Neutrophil (primary cell): Measurements from ENCODE around the gene SLC25A18.

Source experiments
- H3K27ac ChIP-seq: fragments of 200-600 bp; sonication (generic); 2 replicates; pipeline ENCODE4 v1.5.1; 2016; ENCODE audit warnings: mild to moderate bottlenecking, moderate library complexity
- H3K27me3 ChIP-seq: fragments of 200-600 bp; sonication (generic); 2 replicates; pipeline ENCODE4 v1.6.0; 2016; ENCODE audit warnings: mild to moderate bottlenecking
- H3K36me3 ChIP-seq: fragments of 200-600 bp; sonication (generic); 2 replicates; pipeline ENCODE4 v1.5.1; 2017
- H3K4me1 ChIP-seq, 2 experiments: fragments of 200-600 bp in 1 of 2; sonication (generic) in 1 of 2; 1 replicate in 1 of 2; 2 replicates in 1 of 2; pipeline versions ENCODE4 v1.5.1 to v1.6.1; 2013 to 2016; ENCODE audit warnings: low read depth in 1 of 2, low read length in 1 of 2, mild to moderate bottlenecking in 1 of 2, moderate library complexity in 1 of 2; ENCODE audit not compliant: control insufficient read depth in 1 of 2, insufficient read depth in 1 of 2
- H3K4me3 ChIP-seq, 2 experiments: fragments of 200-600 bp in 1 of 2; sonication (generic) in 1 of 2; 1 replicate in 1 of 2; 2 replicates in 1 of 2; pipeline ENCODE4 v1.5.1; 2013 to 2016; ENCODE audit warnings: low read depth in 1 of 2, low read length in 1 of 2, mild to moderate bottlenecking in 1 of 2, moderate library complexity in 1 of 2
- H3K9me3 ChIP-seq: fragments of 200-600 bp; sonication (generic); 2 replicates; pipeline ENCODE4 v1.5.1; 2016
- TF ChIP-seq, protein P1 (sequence below): fragments of 200-600 bp; sonication (generic); IDR thresholded peaks from 2 replicates; pipeline ENCODE4 v1.5.1; 2016; ENCODE audit warnings: antibody characterized with exemption

The SLC25A18 gene

GRCh38 chr22:17592201-17592600 is 28.9 kb downstream of the SLC25A18 start:
- Histone ChIP-seq H3K36me3 (peaks cover 81% of the 10 kb centered on the region), H3K4me3 (no peak overlapping the region), H3K4me1 (no peaks in the 10 kb centered on the region), H3K27me3 (no peaks in the 10 kb centered on the region), H3K9me3 (no peaks in the 10 kb centered on the region), H3K27ac (no peak overlapping the region)
- TF ChIP-seq, protein P1, sequence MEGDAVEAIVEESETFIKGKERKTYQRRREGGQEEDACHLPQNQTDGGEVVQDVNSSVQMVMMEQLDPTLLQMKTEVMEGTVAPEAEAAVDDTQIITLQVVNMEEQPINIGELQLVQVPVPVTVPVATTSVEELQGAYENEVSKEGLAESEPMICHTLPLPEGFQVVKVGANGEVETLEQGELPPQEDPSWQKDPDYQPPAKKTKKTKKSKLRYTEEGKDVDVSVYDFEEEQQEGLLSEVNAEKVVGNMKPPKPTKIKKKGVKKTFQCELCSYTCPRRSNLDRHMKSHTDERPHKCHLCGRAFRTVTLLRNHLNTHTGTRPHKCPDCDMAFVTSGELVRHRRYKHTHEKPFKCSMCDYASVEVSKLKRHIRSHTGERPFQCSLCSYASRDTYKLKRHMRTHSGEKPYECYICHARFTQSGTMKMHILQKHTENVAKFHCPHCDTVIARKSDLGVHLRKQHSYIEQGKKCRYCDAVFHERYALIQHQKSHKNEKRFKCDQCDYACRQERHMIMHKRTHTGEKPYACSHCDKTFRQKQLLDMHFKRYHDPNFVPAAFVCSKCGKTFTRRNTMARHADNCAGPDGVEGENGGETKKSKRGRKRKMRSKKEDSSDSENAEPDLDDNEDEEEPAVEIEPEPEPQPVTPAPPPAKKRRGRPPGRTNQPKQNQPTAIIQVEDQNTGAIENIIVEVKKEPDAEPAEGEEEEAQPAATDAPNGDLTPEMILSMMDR = no peak

DNA sequence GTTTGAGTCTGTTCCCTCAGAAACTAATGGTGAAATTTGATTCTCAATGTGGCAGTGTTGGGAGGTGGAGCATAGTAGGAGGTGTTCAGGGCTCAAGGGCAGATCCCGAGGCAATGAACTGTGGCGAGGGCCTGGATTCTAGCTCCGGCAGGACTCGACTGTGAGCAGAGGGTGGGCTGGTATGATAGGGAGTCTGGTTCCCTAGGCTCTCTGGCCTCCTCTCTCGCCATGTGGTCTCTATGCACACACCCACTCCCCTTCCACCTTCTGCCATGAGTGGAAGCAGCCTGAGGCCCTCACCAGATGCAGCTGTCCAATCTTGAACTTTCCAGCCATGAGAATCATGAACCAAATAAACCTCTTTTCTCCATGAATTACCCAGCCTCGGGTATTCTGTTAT is 32.9 kb downstream of the SLC25A18 start:
- Histone ChIP-seq H3K4me1 (no peaks in the 10 kb centered on the region), H3K4me3 (no peak overlapping the region), H3K9me3 (no peaks in the 10 kb centered on the region), H3K27ac (no peak overlapping the region), H3K36me3 (peaks cover 100% of the 10 kb centered on the region), H3K27me3 (no peaks in the 10 kb centered on the region)
- TF ChIP-seq, protein P1 = no peak

DNA sequence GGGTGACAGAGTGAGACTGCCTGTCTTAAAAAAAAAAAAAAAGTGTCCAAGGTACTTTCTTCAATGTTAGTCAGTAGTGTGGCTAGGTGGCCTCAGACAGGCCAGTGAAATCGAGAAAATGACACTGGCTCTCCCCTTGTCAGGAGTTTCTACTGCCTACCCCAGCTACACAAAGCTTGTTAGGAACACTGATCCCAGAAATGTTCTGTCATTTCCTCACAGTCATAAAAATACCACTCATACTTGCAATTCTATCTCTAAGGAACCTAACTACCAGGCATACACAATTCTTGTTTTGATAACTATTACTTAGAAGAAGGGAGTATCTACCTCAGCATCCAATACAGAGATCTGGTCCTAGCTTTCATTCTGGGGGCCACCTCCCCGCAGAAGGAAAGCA is 33.9 kb downstream of the SLC25A18 start:
- Histone ChIP-seq H3K4me1 (no peaks in the 10 kb centered on the region), H3K9me3 (no peaks in the 10 kb centered on the region), H3K36me3 (peaks cover 99% of the 10 kb centered on the region), H3K27ac (no peak overlapping the region), H3K27me3 (no peaks in the 10 kb centered on the region), H3K4me3 (no peak overlapping the region)
- TF ChIP-seq, protein P1 = no peak

- Histone ChIP-seq H3K36me3 (peaks cover 94% of the 10 kb centered on the region), H3K4me1 (no peaks in the 10 kb centered on the region), H3K4me3 (no peak overlapping the region), H3K27me3 (no peaks in the 10 kb centered on the region), H3K9me3 (no peaks in the 10 kb centered on the region), H3K27ac (no peak overlapping the region)
- TF ChIP-seq, protein P1 = no peak
These were observed 35.0 kb downstream of the SLC25A18 start for GRCh38 chr22:17598318-17598717.

GRCh38 chr22:17601031-17601430 is 37.7 kb downstream of the SLC25A18 start:
- H3K4me3 ChIP-seq = no peak overlapping the region
- no peak overlapping the region for H3K27ac ChIP-seq
- H3K4me1 ChIP-seq = peaks cover 0 to 3% of the 10 kb centered on the region in 2 experiments
- H3K36me3 ChIP-seq = peaks cover 68% of the 10 kb centered on the region
- TF ChIP-seq, protein P1 = no peak
- H3K27me3 ChIP-seq = no peaks in the 10 kb centered on the region
- no peaks in the 10 kb centered on the region for H3K9me3 ChIP-seq

- no peaks in the 10 kb centered on the region for H3K9me3 ChIP-seq
- no peak overlapping the region for H3K27ac ChIP-seq
- H3K4me3 ChIP-seq = no peak overlapping the region
- H3K27me3 ChIP-seq = no peaks in the 10 kb centered on the region
- TF ChIP-seq, protein P1 = no peak
- peaks cover 0 to 11% of the 10 kb centered on the region in 2 experiments for H3K4me1 ChIP-seq
- H3K36me3 ChIP-seq = peaks cover 65% of the 10 kb centered on the region
These were observed 40.4 kb downstream of the SLC25A18 start for GRCh38 chr22:17603668-17604067.
